MM.1S (cell line): ENCODE data around the gene IL13RA2.

Experiments used
- CTCF ChIP-seq: fragments of 300-600 bp; sonication (generic); IDR thresholded peaks from 2 replicates; pipeline ENCODE4 v1.5.1; 2016; ENCODE audit warnings: antibody characterized with exemption, low read length, mixed read lengths
- EZH2 ChIP-seq: fragments of 300-600 bp; sonication (generic); optimal IDR thresholded peaks from 2 replicates; pipeline ENCODE3; 2017; ENCODE audit warnings: low read depth, mild to moderate bottlenecking, antibody characterized with exemption, low read length, mixed read lengths
- EZH2phosphoT487 ChIP-seq: fragments of 300-600 bp; sonication (generic); IDR thresholded peaks from 2 replicates; pipeline ENCODE4 v1.6.1; 2018; ENCODE audit warnings: antibody characterized with exemption, low read length

- TF ChIP-seq CTCF (no peak), EZH2phosphoT487 (no peak), EZH2 (no peak)
Measured at GRCh38 chrX:115029869-115030570, 12.6 kb upstream of the IL13RA2 start.
